Spinal cord (tissue), 10 donors: ENCODE data around the gene CELA2B. TPM values are rescaled to one million over a fixed set of nuclear protein-coding genes. Genes with fewer than 3 reads are reported as not detected.
"Not testable (repeated sequence)": the region's sequence is repeated elsewhere in the genome, so short reads cannot be mapped to it uniquely, and the experiment has no call there.

ENCODE experiments used
- DNase-seq, 6 donors: peaks; one replicate each; pipeline versions ENCODE4 v3.0.0 to v3.0.0-alpha.2; 2013 to 2015; ENCODE audit warnings: low spot score in 6 of 6, low read depth in 4 of 6
- H3K27ac ChIP-seq: one replicate; pipeline ENCODE4 v1.5.1; 2013; ENCODE audit warnings: low read depth, low read length, control low read depth
- H3K27me3 ChIP-seq: one replicate; pipeline ENCODE4 v1.6.1; 2013; ENCODE audit warnings: low read length; ENCODE audit not compliant: control insufficient read depth, insufficient read depth
- H3K36me3 ChIP-seq: one replicate; pipeline ENCODE4 v1.6.1; 2013; ENCODE audit warnings: low read length; ENCODE audit not compliant: control insufficient read depth, insufficient read depth
- H3K4me1 ChIP-seq: one replicate; pipeline ENCODE4 v1.6.1; 2013; ENCODE audit warnings: low read length; ENCODE audit not compliant: control insufficient read depth, insufficient read depth
- H3K4me3 ChIP-seq: one replicate; pipeline ENCODE4 v1.5.1; 2013; ENCODE audit warnings: low read depth, low read length, control low read depth
- H3K9me3 ChIP-seq: one replicate; pipeline ENCODE4 v1.6.1; 2013; ENCODE audit warnings: low read length; ENCODE audit not compliant: control insufficient read depth, insufficient read depth
- WGBS: methylation state at CpG from one replicate; pipeline ENCODE4 v1.1.5; 2013; ENCODE audit warnings: missing lambda C conversion rate; ENCODE audit not compliant: insufficient coverage; 5-methylcytosine and 5-hydroxymethylcytosine counted together
- polyA plus RNA-seq, 2 donors: library from polyadenylated mRNA; unstranded; fragments of 120-200 nt; gene quantifications; one replicate each; pipeline ENCODE4 v1.2.1, GENCODE V29; 2013; ENCODE audit not compliant: insufficient read length in 2 of 2
- total RNA-seq, 2 donors: library from RNA; depleted of rRNA in 1 of 2; stranded (reverse); fragments of 120-200 nt in 1 of 2; fragments of >200 nt in 1 of 2; gene quantifications; one replicate each; pipeline versions ENCODE4 v1.2.3 to v1.2.4, GENCODE V29; 2013 to 2014
- donor health status: healthy.

Gene CELA2B
- total and polyA plus RNA-seq, 4 donors: 0.78 to 1.0 TPM; not detected in 2

- no peak for DNase-seq
- no peaks in the 10 kb centered on the region for H3K9me3 ChIP-seq
- no peak overlapping the region for H3K4me3 ChIP-seq
- no peaks in the 10 kb centered on the region for H3K4me1 ChIP-seq
- no peaks in the 10 kb centered on the region for H3K27me3 ChIP-seq
- 93% methylated on average over 3 of the region's 7 CpGs for WGBS
- H3K27ac ChIP-seq: no peak overlapping the region
- H3K36me3 ChIP-seq: peaks cover 42% of the 10 kb centered on the region
These were observed 33.7 kb downstream of the CELA2B start for GRCh38 chr1:15509586-15509985.

- WGBS: 97% methylated on average over 7 of the region's 8 CpGs
- H3K4me1 ChIP-seq: no peaks in the 10 kb centered on the region
- no peak for DNase-seq
- no peak overlapping the region for H3K27ac ChIP-seq
- no peaks in the 10 kb centered on the region for H3K27me3 ChIP-seq
- peaks cover 29% of the 10 kb centered on the region for H3K36me3 ChIP-seq
- H3K9me3 ChIP-seq: no peaks in the 10 kb centered on the region
- H3K4me3 ChIP-seq: no peak overlapping the region
These were observed 34.9 kb downstream of the CELA2B start for GRCh38 chr1:15510611-15511405.

GRCh38 chr1:15513192-15513591 lies 37.3 kb downstream of the CELA2B start:
- Histone ChIP-seq H3K36me3 (peaks cover 21% of the 10 kb centered on the region), H3K9me3 (no peaks in the 10 kb centered on the region), H3K4me3 (no peak overlapping the region), H3K4me1 (no peaks in the 10 kb centered on the region), H3K27ac (no peak overlapping the region), H3K27me3 (no peaks in the 10 kb centered on the region)
- WGBS: 65% methylated on average over 4 of the region's 4 CpGs
- no peak for DNase-seq

GRCh38 chr1:15513919-15514318 lies 38.0 kb downstream of the CELA2B start:
- DNase-seq: no peak
- Histone ChIP-seq H3K36me3 (peaks cover 22% of the 10 kb centered on the region), H3K4me3 (no peak overlapping the region), H3K4me1 (no peaks in the 10 kb centered on the region), H3K9me3 (no peaks in the 10 kb centered on the region), H3K27me3 (no peaks in the 10 kb centered on the region), H3K27ac (no peak overlapping the region)
- WGBS: 66% methylated on average over 2 of the region's 3 CpGs

DNA sequence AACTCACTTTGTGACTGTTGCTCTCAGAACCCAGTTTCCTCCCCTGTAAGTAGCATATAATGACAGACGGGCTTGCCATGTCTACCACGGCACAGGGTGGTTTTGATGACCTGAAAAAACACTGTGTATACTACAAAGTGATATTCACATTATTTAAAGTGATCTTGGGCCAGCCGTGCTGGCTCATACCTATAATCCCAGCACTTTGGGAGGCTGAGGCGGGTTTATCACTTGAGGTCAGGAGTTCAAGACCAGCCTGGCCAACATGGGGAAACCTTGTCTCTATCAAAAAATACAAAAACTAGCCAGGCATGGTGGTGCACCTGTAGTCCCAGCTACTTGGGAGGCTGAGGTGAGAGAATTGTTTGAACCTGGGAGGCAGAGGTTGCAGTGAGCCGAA lies 38.7 kb downstream of the CELA2B start:
- not testable (repeated sequence) for H3K27ac ChIP-seq, H3K9me3 ChIP-seq, H3K4me1 ChIP-seq, H3K4me3 ChIP-seq, H3K27me3 ChIP-seq, DNase-seq
- peaks cover 22% of the 10 kb centered on the region for H3K36me3 ChIP-seq
- no CpG with 5 or more reads among the region's 5 CpGs for WGBS

DNA sequence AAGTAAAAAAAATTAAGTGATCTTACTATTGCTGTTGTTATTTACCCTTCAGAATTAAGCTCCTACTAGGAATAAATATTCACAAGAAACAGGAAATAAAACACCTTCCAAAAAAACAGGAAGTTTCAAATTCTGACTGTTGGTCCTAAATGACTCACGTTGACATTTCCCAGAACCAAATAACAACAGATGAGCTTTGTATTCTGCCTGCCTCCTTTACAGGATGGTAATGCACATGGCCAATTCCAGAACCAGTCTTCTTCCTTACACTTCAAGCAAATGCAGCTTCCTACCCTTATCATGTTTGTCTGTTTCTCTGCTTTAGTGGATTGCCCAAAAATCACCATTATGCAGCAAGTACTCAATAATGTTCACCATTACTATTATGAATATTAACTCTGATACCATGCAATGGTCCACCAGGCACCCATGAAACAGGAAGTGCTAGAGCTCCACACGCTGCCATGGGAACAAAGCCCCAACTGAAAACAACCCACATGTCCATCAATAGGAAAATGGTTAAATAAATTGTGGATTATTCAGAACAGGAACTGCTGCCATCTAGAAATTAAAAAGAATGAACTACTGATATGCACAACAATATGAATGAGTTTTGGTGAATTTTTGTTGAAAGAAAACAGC lies 39.2 kb downstream of the CELA2B start:
- Histone ChIP-seq H3K27me3 (no peaks in the 10 kb centered on the region), H3K27ac (no peak overlapping the region), H3K4me3 (no peak overlapping the region), H3K9me3 (no peaks in the 10 kb centered on the region), H3K4me1 (no peaks in the 10 kb centered on the region), H3K36me3 (peaks cover 22% of the 10 kb centered on the region)
- DNase-seq: no peak
- WGBS: 78% methylated on average over 1 of the region's 2 CpGs

DNA sequence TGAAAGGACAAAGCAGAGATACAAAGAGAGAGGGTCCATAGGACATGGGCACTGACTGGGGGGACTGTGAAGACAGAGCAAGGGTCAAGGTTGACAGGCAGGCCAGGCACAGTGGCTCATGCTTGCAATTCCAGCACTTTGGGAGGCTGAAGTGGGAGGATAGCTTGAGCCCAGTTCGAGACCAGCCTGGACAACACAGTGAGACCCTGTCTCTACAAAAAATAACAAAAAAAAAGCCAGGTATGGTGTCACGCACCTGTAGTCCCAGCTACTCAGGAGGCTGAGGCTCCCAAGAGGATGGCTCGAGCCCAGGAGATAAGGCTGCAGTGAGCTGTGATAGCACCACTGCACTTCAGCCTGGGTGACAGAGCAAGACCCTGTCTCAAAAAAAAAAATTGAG lies 43.7 kb downstream of the CELA2B start:
- Histone ChIP-seq H3K9me3 (no peaks in the 10 kb centered on the region), H3K36me3 (peaks cover 11% of the 10 kb centered on the region), H3K4me3 (no peak overlapping the region), H3K4me1 (peaks cover 7% of the 10 kb centered on the region), H3K27me3 (no peaks in the 10 kb centered on the region), H3K27ac (no peak overlapping the region)
- DNase-seq: no peak
- WGBS: 100% methylated on average over 2 of the region's 3 CpGs

- peaks cover 12% of the 10 kb centered on the region for H3K4me1 ChIP-seq
- not testable (repeated sequence) for H3K27ac ChIP-seq, H3K4me3 ChIP-seq, H3K36me3 ChIP-seq, H3K27me3 ChIP-seq, H3K9me3 ChIP-seq, DNase-seq
- WGBS: 92% methylated on average over 4 of the region's 17 CpGs
These were observed 45.5 kb downstream of the CELA2B start for GRCh38 chr1:15521206-15521906.

DNA sequence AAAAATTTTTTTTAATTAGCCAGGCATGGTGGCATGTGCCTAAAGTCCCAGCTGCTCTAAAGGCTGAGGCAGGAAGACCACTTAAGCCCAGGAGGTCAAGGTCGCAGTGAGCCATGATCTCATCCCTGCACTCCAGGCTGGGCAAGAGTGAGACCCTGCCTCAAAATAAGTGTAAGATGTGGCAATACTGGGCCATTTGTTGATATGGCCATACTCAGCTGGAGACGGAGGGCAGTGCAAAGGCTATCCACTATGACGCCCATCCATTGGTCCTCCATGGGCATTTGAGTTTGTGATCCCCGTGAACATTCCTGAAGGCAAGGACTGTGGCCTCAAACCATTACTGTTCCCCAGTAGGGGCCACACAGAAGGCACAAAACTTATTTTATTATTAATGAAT lies 46.6 kb downstream of the CELA2B start:
- no peak for DNase-seq
- 90% methylated on average over 2 of the region's 4 CpGs for WGBS
- Histone ChIP-seq H3K27ac (no peak overlapping the region), H3K4me3 (no peak overlapping the region), H3K36me3 (peaks cover 4% of the 10 kb centered on the region), H3K27me3 (no peaks in the 10 kb centered on the region), H3K9me3 (no peaks in the 10 kb centered on the region), H3K4me1 (peaks cover 16% of the 10 kb centered on the region)
